DMS153 (cell line): ENCODE data around the gene ITPA.

ENCODE experiments used
- DNase-seq: peaks from one replicate; lab custom pipeline; 2025; lab: John Stamatoyannopoulos, UW

Gene ITPA

DNA sequence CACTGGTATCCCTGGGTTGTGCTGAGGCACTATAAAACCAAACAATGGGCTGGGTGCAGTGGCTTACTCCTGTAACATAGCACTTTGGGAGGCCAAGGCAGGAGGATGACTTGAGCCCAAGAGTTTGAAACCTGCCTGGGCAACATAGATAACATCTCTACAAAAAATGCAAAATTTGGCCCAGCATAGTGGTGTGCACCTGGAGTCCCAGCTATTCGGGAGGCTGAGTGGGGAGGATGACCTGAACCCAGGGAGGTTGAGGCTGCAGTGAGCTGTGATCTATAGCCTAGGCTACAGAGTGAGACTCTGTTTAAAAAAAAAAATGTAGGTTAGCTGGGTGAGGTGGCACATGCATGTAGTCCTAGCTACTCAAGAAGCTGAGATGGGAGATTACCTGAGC, 37.4 kb downstream of the ITPA start:
- DNase-seq: no peak

DNA sequence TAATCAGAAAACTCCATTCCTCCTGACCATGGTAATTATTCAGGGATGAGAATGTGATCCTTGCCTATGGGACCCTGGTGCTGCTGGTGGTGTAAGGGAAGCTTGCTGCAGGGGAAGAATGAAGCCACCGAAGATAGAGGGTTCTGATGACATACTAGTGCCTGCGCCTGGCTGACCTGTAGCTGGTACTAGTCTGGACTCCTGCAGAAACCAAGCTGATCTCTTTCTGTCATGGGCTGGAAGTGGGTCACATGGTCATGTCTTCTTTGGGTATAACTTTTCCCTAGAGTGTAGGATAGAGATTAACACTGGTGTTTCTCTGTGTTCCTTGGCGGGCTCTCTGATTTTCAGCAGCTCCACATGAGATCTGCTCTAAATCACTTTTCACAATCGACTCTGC, 38.3 kb downstream of the ITPA start:
- no peak for DNase-seq

DNA sequence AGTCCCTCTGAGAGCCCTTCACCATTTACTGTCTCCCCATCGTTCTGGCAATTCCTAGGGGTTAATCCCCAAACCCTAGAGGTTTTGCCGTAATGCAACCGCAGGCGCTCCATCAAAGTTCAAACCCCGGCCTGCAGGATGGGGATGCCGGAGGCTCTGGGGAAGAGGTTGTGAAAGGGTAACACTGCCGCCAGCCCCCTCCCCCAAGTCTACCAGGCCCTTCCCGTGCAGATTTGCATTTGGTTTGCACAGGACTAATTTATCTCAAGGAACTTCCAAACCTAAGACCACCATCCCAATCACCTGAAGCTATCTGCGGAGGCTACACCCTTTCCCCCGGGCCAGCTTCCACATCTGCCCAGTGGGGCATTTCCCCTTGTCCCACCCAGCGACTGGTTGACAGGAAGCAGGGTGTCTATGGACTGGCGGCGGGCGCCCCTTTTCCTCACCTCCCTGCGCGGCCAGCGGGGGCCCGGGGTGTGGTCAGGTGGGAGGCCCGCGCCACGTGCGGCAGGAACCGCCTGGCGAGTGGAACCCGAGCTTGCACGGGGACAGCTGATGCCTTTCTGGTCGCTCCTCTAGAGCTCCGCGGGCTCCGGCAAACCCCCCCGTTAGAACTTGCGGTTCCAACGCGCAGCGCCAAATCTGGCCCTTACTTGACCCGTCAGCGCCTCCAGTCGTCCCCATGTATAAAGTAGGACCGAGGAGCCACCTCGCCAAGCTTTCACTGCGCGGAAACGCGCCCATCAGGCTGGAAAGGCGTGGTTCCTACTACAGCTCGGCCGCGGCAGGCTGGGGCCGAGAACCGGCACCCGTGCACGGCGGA, 39.1 kb downstream of the ITPA start:
- peak; percentile 32 for DNase-seq

DNA sequence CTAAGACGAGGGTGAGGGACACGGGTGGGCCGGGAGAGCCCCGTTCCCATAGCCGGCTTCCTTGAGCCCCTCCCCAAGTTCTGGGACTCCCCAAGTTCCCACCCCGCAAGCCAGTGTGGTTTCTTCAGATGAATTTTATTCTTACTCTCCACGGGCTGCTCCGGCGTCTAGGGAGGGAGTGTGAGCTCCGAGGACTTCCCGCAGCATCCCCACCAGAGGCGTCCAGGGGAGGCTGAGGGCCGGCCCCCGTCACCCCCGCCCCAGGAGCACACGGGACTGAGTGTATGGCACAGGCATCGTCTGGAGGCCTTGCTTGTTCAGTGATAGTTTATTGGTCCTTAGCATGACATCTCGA, 39.7 kb downstream of the ITPA start:
- no peak for DNase-seq

DNA sequence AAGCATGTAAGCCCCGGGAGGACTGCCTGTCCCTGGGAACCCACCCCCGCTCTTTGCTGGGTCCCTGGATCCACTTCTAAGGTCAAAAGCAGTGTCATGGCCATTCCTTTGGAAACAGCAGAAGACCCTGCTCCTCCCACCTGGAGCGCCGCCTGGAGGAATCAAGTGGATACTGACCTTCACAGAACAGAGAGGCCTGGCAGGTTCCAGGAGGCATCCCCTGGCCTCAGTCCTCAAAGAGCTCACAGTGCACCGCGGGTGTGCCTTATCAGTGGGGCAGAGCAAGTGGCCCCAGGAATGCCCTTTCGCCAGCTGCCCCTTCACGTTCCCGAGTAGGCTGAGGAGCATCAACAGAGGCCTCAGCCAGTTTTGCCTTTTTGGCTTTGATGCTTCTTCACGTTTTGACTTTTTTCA, 40.8 kb downstream of the ITPA start:
- no peak for DNase-seq

DNA sequence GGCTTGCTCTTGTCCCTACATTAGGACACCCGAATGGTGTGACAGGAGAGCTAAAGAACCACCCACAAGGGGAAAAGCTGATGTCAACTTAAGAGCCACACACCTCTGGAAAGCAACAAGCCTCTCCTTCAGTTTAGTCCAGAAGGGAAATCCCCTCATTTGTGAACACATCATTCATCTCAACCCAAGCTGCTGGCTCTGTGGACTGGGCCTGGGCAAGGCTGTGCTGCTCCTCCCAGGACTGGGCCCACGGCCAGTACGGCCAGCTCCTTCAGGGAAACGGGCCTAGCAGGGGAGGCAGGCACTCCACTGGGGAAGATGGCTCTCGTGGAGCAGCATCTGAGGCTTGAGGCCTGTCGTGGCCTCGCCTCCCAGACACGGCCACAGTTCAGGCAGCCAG, 42.5 kb downstream of the ITPA start:
- no peak for DNase-seq

DNA sequence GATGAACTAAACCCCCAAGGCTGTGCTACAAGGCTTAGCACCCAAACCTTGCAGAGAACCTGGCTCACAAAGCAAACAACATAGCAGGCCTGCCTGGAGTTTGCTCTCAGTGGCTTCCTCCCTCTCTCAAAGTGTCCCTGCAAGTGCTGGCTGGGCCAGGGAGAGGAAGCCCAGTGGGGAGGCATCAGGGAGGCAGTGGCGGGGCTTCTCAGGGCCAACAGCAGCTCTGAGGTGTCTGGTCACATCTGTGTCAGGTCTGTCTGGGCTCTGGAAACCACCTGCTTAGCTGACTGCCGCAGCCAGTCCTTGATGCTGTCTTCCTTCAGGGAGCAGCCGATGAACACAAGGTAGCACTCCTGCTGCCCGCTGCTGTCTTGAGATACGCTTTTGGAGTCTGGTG, 46.4 kb downstream of the ITPA start:
- DNase-seq: no peak

DNA sequence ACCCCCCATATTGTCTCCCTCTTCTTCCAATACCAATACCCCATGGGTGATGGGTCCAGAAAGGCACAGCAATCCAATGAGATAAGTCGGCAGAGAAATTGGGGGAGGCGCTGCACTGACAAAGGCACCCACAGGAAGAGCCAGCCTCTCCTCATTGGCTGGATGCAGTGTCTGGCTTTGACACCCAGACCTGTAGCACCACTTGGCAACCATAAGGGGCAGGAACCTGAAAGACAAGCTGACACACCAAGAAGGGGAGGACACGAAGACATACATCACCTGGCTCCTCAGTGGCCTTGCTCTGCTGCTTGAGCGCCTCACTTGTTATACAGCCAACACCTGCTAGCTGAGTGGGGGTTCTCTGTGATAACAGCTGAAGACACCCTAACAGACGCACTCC, 49.1 kb downstream of the ITPA start:
- no peak for DNase-seq

DNA sequence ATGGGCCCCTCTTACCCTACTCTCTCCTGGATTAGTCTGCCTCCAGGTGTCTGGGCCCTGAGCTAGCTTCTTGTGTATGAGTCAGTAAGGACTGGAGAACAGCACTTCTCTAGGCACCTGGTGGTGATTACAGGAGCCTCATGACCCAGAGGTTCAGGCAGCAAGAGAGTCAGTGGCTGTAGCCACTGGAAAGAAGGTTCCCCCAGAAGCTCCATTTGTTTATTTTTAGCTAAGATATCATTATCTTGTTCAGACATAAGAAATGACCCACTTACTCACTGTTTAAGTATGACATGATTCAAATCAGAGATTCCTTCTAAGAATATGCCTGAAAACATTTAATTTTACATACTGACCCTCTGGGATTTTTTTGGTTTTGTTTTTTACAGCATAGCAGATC, 53.3 kb downstream of the ITPA start:
- DNase-seq: no peak

DNA sequence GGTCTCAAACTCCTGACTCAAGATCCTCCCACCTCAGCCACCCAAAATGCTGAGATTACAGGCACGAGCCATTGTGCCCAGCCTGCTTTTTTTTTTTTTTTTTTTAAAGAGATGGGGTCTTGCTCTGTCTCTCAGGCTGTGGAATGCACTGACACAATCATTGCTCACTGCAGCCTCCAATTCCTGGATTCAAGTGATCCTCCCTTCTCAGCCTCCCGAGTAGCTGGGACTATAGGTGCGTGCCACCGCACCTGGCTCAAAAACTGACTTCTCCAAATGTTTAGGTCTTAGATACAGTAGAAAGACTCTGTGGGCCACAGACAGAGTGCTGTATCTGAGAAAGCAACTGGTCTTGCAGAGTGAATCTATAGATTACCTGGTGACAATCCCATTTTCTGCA, 60.8 kb downstream of the ITPA start:
- DNase-seq: no peak

DNA sequence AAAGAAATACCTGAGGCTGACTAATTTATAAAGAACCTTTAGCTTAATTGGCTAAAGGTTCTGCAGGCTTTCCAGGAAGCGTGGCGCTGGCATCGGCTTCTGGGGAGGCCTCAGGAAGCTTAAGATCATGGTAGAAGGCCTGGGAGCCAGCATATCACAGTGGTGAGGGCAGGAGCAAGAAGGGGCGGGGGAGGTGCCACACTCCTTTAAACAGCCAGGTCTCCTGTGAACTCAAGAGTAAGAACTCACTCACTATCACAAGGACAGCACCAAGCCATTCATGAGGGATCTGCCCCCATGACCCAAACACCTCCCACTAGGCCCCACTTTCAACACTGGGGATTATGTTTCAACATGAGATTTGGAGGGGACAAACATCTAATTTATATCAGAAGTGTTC, 64.1 kb downstream of the ITPA start:
- no peak for DNase-seq
